ENCODE data around the gene TUSC2. TPM values are rescaled to one million over a fixed set of nuclear protein-coding genes. Genes with fewer than 3 reads are reported as not detected.

TUSC2 gene
- total and polyA plus RNA-seq, 2 of the 13 experiments (the other 11 are each of a cell fraction or from before 2014, with no cell fraction given): 36.7 to 39.1 TPM

DNA sequence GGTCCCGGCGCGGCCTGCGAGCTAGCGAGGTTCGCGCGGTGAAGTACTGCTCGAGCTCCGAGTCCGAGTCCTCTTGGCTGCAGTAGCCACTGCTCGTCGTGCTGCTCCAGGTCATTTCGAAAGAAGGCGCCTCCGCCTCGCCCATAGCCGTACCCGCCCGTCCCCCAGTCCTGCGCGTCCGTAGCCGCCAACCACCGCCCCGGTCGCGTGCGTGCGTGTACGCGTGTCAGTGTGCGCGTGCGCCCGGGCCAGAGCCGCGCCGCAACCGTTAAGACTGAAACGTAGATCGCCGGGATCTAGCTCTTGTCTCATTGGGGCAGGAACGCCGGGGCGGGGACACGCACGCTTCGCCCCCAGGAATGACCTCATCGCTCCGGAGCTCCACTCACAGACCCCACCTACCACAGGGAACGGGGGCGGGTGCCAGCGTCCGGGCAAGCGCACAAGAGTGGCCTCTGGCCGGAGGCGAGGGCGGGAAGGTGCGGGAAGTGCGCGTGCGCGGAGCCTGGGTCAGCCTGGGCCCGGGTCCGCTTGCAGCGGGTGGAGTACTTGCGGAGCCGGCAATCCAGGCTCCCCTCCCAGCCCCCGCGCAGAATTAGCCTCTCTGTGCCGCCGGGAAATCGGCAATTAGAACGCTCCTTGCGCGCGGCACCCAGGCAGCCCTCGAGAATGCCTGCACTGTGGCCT is 9.3 kb upstream of the TUSC2 start (continued):
- TF ChIP-seq, protein P1, sequence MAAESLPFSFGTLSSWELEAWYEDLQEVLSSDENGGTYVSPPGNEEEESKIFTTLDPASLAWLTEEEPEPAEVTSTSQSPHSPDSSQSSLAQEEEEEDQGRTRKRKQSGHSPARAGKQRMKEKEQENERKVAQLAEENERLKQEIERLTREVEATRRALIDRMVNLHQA (CRISPR knock-in tag; IDR thresholded peaks at IDR 0.05): no peak
- no peak for TF ChIP-seq ZNF660 (CRISPR knock-in tag; IDR thresholded peaks at IDR 0.05; ENCODE audit: borderline replicate concordance, low read depth)
- peak; percentile 65; the same call in 1 of the 2 replicates for TF ChIP-seq ZNF589 (CRISPR knock-in tag; conservative IDR thresholded peaks at IDR 0.05)
- peak; percentile 67 for TF ChIP-seq DR1 (CRISPR knock-in tag; IDR thresholded peaks at IDR 0.05)
- no peak for TF ChIP-seq ZNF678 (CRISPR knock-in tag; IDR thresholded peaks at IDR 0.05)
- no peak for TF ChIP-seq RBM22 (optimal IDR thresholded peaks at IDR 0.05; ENCODE audit: low read length)
- TF ChIP-seq, protein P2, sequence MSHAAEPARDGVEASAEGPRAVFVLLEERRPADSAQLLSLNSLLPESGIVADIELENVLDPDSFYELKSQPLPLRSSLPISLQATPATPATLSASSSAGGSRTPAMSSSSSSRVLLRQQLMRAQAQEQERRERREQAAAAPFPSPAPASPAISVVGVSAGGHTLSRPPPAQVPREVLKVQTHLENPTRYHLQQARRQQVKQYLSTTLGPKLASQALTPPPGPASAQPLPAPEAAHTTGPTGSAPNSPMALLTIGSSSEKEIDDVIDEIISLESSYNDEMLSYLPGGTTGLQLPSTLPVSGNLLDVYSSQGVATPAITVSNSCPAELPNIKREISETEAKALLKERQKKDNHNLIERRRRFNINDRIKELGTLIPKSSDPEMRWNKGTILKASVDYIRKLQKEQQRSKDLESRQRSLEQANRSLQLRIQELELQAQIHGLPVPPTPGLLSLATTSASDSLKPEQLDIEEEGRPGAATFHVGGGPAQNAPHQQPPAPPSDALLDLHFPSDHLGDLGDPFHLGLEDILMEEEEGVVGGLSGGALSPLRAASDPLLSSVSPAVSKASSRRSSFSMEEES (CRISPR knock-in tag; IDR thresholded peaks at IDR 0.05): no peak; the same call in none of the 2 replicates
- TF ChIP-seq ATM (IDR thresholded peaks at IDR 0.05; ENCODE audit: borderline replicate concordance): no peak
- TF ChIP-seq NCOR1 (IDR thresholded peaks at IDR 0.05; ENCODE audit: borderline replicate concordance, low read length): no peak
- peak; percentile 91 for TF ChIP-seq ARNT2 (CRISPR knock-in tag; IDR thresholded peaks at IDR 0.05; ENCODE audit: low read depth)
- TF ChIP-seq ZNF432 (CRISPR knock-in tag; IDR thresholded peaks at IDR 0.05; ENCODE audit: borderline replicate concordance): no peak
- TF ChIP-seq, protein P3, sequence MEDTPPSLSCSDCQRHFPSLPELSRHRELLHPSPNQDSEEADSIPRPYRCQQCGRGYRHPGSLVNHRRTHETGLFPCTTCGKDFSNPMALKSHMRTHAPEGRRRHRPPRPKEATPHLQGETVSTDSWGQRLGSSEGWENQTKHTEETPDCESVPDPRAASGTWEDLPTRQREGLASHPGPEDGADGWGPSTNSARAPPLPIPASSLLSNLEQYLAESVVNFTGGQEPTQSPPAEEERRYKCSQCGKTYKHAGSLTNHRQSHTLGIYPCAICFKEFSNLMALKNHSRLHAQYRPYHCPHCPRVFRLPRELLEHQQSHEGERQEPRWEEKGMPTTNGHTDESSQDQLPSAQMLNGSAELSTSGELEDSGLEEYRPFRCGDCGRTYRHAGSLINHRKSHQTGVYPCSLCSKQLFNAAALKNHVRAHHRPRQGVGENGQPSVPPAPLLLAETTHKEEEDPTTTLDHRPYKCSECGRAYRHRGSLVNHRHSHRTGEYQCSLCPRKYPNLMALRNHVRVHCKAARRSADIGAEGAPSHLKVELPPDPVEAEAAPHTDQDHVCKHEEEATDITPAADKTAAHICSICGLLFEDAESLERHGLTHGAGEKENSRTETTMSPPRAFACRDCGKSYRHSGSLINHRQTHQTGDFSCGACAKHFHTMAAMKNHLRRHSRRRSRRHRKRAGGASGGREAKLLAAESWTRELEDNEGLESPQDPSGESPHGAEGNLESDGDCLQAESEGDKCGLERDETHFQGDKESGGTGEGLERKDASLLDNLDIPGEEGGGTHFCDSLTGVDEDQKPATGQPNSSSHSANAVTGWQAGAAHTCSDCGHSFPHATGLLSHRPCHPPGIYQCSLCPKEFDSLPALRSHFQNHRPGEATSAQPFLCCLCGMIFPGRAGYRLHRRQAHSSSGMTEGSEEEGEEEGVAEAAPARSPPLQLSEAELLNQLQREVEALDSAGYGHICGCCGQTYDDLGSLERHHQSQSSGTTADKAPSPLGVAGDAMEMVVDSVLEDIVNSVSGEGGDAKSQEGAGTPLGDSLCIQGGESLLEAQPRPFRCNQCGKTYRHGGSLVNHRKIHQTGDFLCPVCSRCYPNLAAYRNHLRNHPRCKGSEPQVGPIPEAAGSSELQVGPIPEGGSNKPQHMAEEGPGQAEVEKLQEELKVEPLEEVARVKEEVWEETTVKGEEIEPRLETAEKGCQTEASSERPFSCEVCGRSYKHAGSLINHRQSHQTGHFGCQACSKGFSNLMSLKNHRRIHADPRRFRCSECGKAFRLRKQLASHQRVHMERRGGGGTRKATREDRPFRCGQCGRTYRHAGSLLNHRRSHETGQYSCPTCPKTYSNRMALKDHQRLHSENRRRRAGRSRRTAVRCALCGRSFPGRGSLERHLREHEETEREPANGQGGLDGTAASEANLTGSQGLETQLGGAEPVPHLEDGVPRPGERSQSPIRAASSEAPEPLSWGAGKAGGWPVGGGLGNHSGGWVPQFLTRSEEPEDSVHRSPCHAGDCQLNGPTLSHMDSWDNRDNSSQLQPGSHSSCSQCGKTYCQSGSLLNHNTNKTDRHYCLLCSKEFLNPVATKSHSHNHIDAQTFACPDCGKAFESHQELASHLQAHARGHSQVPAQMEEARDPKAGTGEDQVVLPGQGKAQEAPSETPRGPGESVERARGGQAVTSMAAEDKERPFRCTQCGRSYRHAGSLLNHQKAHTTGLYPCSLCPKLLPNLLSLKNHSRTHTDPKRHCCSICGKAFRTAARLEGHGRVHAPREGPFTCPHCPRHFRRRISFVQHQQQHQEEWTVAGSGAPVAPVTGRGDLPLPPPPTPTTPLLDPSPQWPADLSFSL (CRISPR knock-in tag; IDR thresholded peaks at IDR 0.05): no peak
- TF ChIP-seq XBP1 (CRISPR knock-in tag; IDR thresholded peaks at IDR 0.05): no peak
- no peak; the same call in 1 of the 2 replicates for TF ChIP-seq GLI4 (CRISPR knock-in tag; IDR thresholded peaks at IDR 0.05; ENCODE audit: borderline replicate concordance)
- TF ChIP-seq, protein P4, sequence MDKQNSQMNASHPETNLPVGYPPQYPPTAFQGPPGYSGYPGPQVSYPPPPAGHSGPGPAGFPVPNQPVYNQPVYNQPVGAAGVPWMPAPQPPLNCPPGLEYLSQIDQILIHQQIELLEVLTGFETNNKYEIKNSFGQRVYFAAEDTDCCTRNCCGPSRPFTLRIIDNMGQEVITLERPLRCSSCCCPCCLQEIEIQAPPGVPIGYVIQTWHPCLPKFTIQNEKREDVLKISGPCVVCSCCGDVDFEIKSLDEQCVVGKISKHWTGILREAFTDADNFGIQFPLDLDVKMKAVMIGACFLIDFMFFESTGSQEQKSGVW (CRISPR knock-in tag; IDR thresholded peaks at IDR 0.05; ENCODE audit: borderline replicate concordance): no peak
- no peak for TF ChIP-seq TBP (CRISPR knock-in tag; IDR thresholded peaks at IDR 0.05)
- TF ChIP-seq, protein P5, sequence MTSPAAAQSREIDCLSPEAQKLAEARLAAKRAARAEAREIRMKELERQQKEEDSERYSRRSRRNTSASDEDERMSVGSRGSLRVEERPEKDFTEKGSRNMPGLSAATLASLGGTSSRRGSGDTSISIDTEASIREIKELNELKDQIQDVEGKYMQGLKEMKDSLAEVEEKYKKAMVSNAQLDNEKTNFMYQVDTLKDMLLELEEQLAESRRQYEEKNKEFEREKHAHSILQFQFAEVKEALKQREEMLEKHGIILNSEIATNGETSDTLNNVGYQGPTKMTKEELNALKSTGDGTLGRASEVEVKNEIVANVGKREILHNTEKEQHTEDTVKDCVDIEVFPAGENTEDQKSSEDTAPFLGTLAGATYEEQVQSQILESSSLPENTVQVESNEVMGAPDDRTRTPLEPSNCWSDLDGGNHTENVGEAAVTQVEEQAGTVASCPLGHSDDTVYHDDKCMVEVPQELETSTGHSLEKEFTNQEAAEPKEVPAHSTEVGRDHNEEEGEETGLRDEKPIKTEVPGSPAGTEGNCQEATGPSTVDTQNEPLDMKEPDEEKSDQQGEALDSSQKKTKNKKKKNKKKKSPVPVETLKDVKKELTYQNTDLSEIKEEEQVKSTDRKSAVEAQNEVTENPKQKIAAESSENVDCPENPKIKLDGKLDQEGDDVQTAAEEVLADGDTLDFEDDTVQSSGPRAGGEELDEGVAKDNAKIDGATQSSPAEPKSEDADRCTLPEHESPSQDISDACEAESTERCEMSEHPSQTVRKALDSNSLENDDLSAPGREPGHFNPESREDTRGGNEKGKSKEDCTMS (CRISPR knock-in tag; conservative IDR thresholded peaks at IDR 0.05): no peak
- peak; percentile 65 for TF ChIP-seq KAT8 (CRISPR knock-in tag; IDR thresholded peaks at IDR 0.05)

Data from HepG2 (cell line).